Esophagus muscularis mucosa (tissue), 4 donors: ENCODE measurements around the gene TACC2. TPM values are rescaled to one million over a fixed set of nuclear protein-coding genes. Genes with fewer than 3 reads are reported as not detected.
"Not testable (repeated sequence)": the region's sequence is repeated elsewhere in the genome, so short reads cannot be mapped to it uniquely, and the experiment has no call there.

Experiments used
- DNase-seq: peaks from one replicate; pipeline ENCODE4 v3.0.0-alpha.2; 2017; ENCODE audit errors: extremely low spot score
- H3K27ac ChIP-seq, 4 donors: fragments of 200-600 bp; sonication (generic); replicated peaks in 1 of 4; 1 replicate in 3 of 4; 2 replicates in 1 of 4; pipeline ENCODE4 v1.5.1; 2016 to 2019; ENCODE audit warnings: mild to moderate bottlenecking in 1 of 4
- H3K27me3 ChIP-seq, 4 donors: fragments of 200-600 bp; sonication (generic); one replicate each; pipeline versions ENCODE4 v1.5.1 to v1.6.0; 2016 to 2019
- H3K36me3 ChIP-seq, 4 donors: fragments of 200-600 bp; sonication (generic); one replicate each; pipeline ENCODE4 v1.5.1; 2016 to 2019
- H3K4me1 ChIP-seq, 4 donors: fragments of 200-600 bp; sonication (generic); one replicate each; pipeline ENCODE4 v1.5.1; 2016 to 2019
- H3K4me3 ChIP-seq, 4 donors: fragments of 200-600 bp; sonication (generic); 1 replicate in 2 of 4; 2 replicates in 2 of 4; pipeline ENCODE4 v1.5.1; 2016 to 2019; ENCODE audit warnings: mild to moderate bottlenecking in 4 of 4, moderate library complexity in 1 of 4
- H3K9me3 ChIP-seq, 4 donors: fragments of 200-600 bp; sonication (generic); 1 replicate in 3 of 4; 2 replicates in 1 of 4; pipeline ENCODE4 v1.5.1; 2016 to 2019
- CTCF ChIP-seq, 3 experiments: fragments of 200-600 bp in 2 of 3; fragments of 450-650 bp in 1 of 3; sonication (generic) in 2 of 3; IDR thresholded peaks; one replicate each; pipeline ENCODE4 v1.5.1; 2017 to 2019; ENCODE audit warnings: antibody characterized with exemption in 3 of 3, mild to moderate bottlenecking in 2 of 3, moderate library complexity in 1 of 3
- EP300 ChIP-seq: sonication (generic); formaldehyde crosslinking; IDR thresholded peaks from one replicate; pipeline ENCODE4 v1.6.1; 2017; ENCODE audit warnings: antibody characterized with exemption
- POLR2A ChIP-seq: fragments of 450-650 bp; IDR thresholded peaks from one replicate; pipeline ENCODE4 v1.6.1; 2017; ENCODE audit warnings: antibody characterized with exemption, moderate library complexity, mild to moderate bottlenecking, low read depth
- POLR2AphosphoS5 ChIP-seq, 2 donors: sonication (generic); formaldehyde crosslinking; IDR thresholded peaks; one replicate each; pipeline ENCODE4 v1.6.1; 2017; ENCODE audit warnings: antibody characterized with exemption in 2 of 2
- WGBS: methylation state at CpG from one replicate; pipeline ENCODE4 v1.1.5; 2018; 5-methylcytosine and 5-hydroxymethylcytosine counted together
- intact Hi-C: fragments of 100-400 bp; cut with DNase I; formaldehyde crosslinking; loops from one replicate; pipeline ENCODE4 v1.15.1; 2023
- total RNA-seq, 4 donors: library from RNA; depleted of rRNA; stranded (reverse); fragments of >200 nt; gene quantifications; one replicate each; pipeline versions ENCODE4 v1.1.0 to v1.2.1, GENCODE V29; 2016

The TACC2 gene
- total RNA-seq, 4 donors from 2014 or later = 53.7 to 99.4 (median 75.6) TPM

- no peak for TF ChIP-seq CTCF (IDR thresholded peaks at IDR 0.05)
- no peak for TF ChIP-seq POLR2A
- TF ChIP-seq POLR2AphosphoS5 (IDR thresholded peaks at IDR 0.05) = no peak
- TF ChIP-seq EP300 = no peak
- DNase-seq = no peak
- Histone ChIP-seq H3K4me3 (no peak overlapping the region), H3K27ac (no peak overlapping the region), H3K36me3 (peaks cover 12 to 84% (median 50%) of the 10 kb centered on the region in 4 donors), H3K9me3 (no peaks in the 10 kb centered on the region), H3K27me3 (no peaks in the 10 kb centered on the region), H3K4me1 (no peaks in the 10 kb centered on the region)
- WGBS = 93% methylated on average over 7 of the region's 7 CpGs
- intact Hi-C loops = no loop called here
These were observed 32.6 kb upstream of the TACC2 start for GRCh38 chr10:121956111-121957061.

- H3K27ac ChIP-seq = no peak overlapping the region
- DNase-seq = no peak
- H3K27me3 ChIP-seq = no peaks in the 10 kb centered on the region
- H3K36me3 ChIP-seq = peaks cover 16 to 96% (median 64%) of the 10 kb centered on the region in 4 donors
- WGBS = 89% methylated on average over 3 of the region's 3 CpGs
- intact Hi-C loops = no loop called here
- no peaks in the 10 kb centered on the region for H3K9me3 ChIP-seq
- TF ChIP-seq CTCF (IDR thresholded peaks at IDR 0.05) (no peak), POLR2A (no peak), EP300 (no peak), POLR2AphosphoS5 (IDR thresholded peaks at IDR 0.05) (no peak)
- H3K4me3 ChIP-seq = no peak overlapping the region
- H3K4me1 ChIP-seq = no peaks in the 10 kb centered on the region
These were observed 29.3 kb upstream of the TACC2 start for GRCh38 chr10:121959671-121960070.

- H3K4me1 ChIP-seq = no peaks in the 10 kb centered on the region
- peaks cover 30 to 96% (median 69%) of the 10 kb centered on the region in 4 donors for H3K36me3 ChIP-seq
- H3K27me3 ChIP-seq = no peaks in the 10 kb centered on the region
- DNase-seq = no peak
- H3K4me3 ChIP-seq = no peak overlapping the region
- WGBS = 87% methylated on average over 2 of the region's 2 CpGs
- intact Hi-C loops = no loop called here
- H3K27ac ChIP-seq = no peak overlapping the region
- TF ChIP-seq CTCF (IDR thresholded peaks at IDR 0.05) (no peak), EP300 (no peak), POLR2AphosphoS5 (IDR thresholded peaks at IDR 0.05) (no peak), POLR2A (no peak)
- no peaks in the 10 kb centered on the region for H3K9me3 ChIP-seq
These were observed 27.5 kb upstream of the TACC2 start for GRCh38 chr10:121961456-121961855.

GRCh38 chr10:121965996-121966395 lies 23.0 kb upstream of the TACC2 start:
- Histone ChIP-seq H3K9me3 (no peaks in the 10 kb centered on the region), H3K4me1 (no peaks in the 10 kb centered on the region), H3K27ac (no peak overlapping the region), H3K4me3 (no peak overlapping the region), H3K36me3 (peaks cover 49 to 95% (median 78%) of the 10 kb centered on the region in 4 donors), H3K27me3 (no peaks in the 10 kb centered on the region)
- DNase-seq = no peak
- TF ChIP-seq POLR2AphosphoS5 (IDR thresholded peaks at IDR 0.05) = no peak
- no peak for TF ChIP-seq CTCF (IDR thresholded peaks at IDR 0.05)
- TF ChIP-seq EP300 = no peak
- no peak for TF ChIP-seq POLR2A
- WGBS = 81% methylated on average over 3 of the region's 3 CpGs
- intact Hi-C loops = no loop called here

GRCh38 chr10:121969086-121969485 lies 19.9 kb upstream of the TACC2 start:
- H3K4me3 ChIP-seq, DNase-seq, H3K27ac ChIP-seq, H3K9me3 ChIP-seq, H3K27me3 ChIP-seq, intact Hi-C loops: not testable (repeated sequence)
- WGBS = 86% methylated on average over 8 of the region's 8 CpGs
- peaks cover 11 to 25% (median 24%) of the 10 kb centered on the region in 4 donors for H3K4me1 ChIP-seq
- peaks cover 41 to 75% (median 67%) of the 10 kb centered on the region in 4 donors for H3K36me3 ChIP-seq
